RWPE1 (cell line): Measurements from ENCODE around the gene NTM.

ENCODE experiments used
- CTCF ChIA-PET: fragments of 350-600 bp; sonication (Branson Sonifier 250); formaldehyde crosslinking; extraction: SDS; loops from one replicate; lab custom pipeline; 2021; lab: Yijun Ruan, JAX
- POLR2A ChIA-PET: fragments of 400-600 bp; formaldehyde crosslinking; extraction: SDS; loops from one replicate; lab custom pipeline; 2020; ENCODE audit warnings: antibody characterized with exemption; ENCODE audit not compliant: low non-redundant PET; lab: Yijun Ruan, JAX
- DNase-seq: peaks from one replicate; pipeline ENCODE4 v3.0.0; 2012; ENCODE audit warnings: low spot score
- H3K27ac ChIP-seq: fragments of 450-650 bp; 2 replicates; pipeline ENCODE4 v1.5.1; 2017
- TF ChIP-seq, protein P1 (sequence below): fragments of 450-650 bp; conservative IDR thresholded peaks from 2 replicates; pipeline ENCODE4 v1.5.1; 2017; ENCODE audit warnings: low read depth, mild to moderate bottlenecking

The NTM gene

DNA sequence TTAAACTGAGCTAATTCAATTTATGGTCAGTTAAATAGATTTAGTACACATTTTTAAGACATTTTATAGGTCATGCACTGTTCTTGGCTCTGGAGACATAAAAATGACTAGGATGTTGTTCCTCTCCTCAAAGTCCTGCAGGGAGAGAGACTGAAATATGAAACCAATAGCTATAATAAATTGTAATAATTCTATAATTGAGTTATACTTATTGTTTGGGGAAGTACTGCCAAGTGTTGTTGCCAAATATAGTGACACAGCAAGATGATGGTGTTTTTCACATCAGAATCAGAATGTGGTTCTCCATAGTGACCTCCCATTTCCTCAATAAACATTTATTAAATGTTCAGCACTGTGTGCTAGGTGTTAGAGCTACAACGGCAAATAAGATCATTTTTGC, 470.6 kb downstream of the NTM start:
- no peak for DNase-seq
- TF ChIP-seq, protein P1, sequence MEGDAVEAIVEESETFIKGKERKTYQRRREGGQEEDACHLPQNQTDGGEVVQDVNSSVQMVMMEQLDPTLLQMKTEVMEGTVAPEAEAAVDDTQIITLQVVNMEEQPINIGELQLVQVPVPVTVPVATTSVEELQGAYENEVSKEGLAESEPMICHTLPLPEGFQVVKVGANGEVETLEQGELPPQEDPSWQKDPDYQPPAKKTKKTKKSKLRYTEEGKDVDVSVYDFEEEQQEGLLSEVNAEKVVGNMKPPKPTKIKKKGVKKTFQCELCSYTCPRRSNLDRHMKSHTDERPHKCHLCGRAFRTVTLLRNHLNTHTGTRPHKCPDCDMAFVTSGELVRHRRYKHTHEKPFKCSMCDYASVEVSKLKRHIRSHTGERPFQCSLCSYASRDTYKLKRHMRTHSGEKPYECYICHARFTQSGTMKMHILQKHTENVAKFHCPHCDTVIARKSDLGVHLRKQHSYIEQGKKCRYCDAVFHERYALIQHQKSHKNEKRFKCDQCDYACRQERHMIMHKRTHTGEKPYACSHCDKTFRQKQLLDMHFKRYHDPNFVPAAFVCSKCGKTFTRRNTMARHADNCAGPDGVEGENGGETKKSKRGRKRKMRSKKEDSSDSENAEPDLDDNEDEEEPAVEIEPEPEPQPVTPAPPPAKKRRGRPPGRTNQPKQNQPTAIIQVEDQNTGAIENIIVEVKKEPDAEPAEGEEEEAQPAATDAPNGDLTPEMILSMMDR = no peak
- CTCF ChIA-PET = interaction anchor here (0.7 kb wide), 1 partner anchor 90 kb away, joined by 3 read pairs; no protein-coding TSS in a partner anchor
- H3K27ac ChIP-seq = no peak overlapping the region
- POLR2A ChIA-PET = no interaction called here

DNA sequence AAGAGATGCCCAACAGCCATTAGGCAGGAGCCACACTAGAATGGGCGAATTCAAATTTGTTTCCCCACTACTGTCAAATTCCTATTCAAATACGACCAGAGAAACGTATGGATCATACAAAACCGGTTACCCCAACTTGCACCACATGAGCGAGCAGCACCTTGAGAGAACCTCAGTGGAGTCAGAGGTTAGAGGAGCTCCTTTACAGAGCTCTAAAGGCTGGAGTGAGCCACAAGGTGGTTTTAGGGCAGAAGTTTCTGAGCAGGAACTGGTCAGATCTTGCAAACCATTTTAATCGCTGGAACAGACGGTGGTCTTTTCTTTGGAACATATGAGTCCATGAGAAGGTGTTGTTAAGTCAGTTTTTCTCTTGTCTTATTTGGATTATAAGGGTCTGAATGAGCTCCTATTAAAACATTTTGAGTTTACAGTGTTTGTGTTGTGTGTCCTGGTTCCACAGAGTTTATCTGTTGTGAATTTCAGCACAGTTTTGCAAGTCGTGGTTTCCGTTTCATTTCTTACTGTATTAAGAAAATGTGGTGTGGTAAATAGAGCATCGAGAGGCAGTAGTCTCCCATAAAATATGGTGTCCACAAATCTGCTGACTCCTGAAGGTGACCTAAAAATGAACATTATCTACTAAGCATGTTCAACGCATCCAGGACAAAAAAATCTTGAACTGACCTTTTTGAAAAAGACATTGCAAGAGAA, 471.7 kb downstream of the NTM start:
- TF ChIP-seq, protein P1 = no peak
- H3K27ac ChIP-seq = no peak overlapping the region
- ChIA-PET CTCF (interaction anchor here (0.6 kb wide), 1 partner anchor 35 kb away, joined by 4 read pairs; no protein-coding TSS in a partner anchor), POLR2A (no interaction called here)
- DNase-seq = no peak

DNA sequence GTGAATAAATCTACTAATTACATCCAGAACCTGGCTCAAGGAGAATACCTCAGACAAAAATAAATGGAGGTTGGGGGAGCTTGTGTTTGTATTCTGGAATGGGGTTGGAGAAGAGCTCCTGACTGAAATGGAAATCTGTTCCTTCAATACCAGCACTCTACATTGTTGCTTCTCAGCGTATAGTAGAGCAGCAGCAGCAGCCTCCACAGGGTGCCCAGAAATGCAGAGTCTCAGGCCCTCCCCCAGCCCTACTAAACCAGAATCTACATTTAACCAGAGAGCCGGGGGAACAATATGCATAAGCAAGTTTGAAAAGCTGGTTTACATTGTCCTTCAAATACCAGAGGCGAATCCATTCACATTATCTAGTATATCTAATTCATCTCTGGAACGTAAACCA, 474.8 kb downstream of the NTM start:
- TF ChIP-seq, protein P1 = no peak
- no peak overlapping the region for H3K27ac ChIP-seq
- ChIA-PET CTCF (no interaction called here), POLR2A (no interaction called here)
- no peak for DNase-seq

DNA sequence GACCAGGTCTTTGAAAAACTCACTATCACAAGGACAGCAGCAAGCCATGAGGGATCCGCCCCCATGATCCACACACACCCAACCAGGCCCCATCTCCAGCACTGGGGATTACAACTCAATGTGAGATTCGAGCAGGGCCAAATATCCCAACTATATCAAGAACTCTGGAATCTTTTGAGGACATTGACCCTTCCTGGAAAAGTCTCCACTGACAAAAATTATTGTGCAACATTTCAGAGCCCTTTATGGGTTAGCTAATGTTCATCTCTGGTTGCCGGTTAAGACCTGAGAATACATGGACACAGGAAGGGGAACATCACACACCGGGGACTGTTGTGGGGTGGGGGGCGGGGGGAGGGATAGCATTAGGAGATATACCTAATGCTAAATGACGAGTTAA, 479.1 kb downstream of the NTM start:
- no peak for DNase-seq
- no peak overlapping the region for H3K27ac ChIP-seq
- TF ChIP-seq, protein P1 = no peak
- CTCF ChIA-PET = no interaction called here
- POLR2A ChIA-PET = no interaction called here

DNA sequence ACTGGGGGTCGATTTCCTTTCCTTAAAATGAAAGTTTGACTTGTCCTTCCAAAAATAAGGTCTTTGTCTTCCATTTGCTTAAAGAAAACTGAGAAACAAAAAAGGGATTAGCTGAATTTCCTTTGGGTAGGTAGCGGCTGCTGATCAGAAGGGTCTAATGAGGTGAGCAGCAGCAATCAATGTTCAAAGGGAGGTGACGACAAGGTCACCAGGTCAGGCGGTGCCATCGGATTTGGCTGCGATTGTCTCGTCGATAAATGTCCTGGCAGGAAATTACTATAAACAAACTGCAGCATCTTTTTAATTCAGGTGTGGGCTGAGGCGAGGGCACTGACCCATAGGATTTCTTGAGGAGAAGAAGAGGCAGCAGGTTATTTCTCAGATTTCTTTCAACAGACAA, 480.1 kb downstream of the NTM start:
- ChIA-PET CTCF (no interaction called here), POLR2A (no interaction called here)
- no peak for DNase-seq
- H3K27ac ChIP-seq = no peak overlapping the region
- TF ChIP-seq, protein P1 = no peak

DNA sequence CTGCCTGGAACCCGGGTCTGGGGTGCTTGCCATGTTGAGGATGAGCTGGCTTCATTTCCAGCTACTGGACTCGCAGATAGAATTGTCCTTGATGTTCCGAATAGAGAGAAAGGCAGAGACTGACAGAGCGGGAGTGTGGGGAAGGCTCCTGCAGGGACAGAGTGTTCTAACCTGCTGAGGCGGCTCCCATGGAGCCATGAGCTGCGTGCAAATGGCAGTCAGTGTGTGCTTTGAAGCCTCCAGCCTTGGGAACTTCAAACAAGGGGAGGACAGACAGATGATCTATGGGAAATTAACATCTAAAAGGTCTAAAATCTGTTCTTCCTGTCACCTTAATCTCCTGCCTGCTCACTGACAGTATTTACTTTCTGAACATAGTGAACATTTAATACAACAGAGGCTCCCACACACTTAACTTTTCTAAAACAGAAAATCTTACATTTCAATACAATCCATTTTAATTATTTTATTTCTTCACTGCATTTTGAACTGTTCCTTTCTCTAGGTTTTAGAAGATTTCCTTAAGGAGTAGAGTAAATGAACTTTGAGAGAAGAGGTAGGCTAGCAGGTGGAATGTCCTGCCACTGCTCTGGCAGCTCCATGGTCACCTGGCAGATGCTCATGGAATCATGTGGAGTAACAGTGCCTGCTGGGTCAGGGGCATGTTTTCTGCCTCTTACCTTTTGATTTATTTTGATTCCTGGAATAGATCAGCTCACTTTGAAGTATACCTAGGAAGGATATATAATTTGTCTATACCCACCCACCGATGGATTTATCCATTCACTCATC, 481.7 kb downstream of the NTM start:
- no peak overlapping the region for H3K27ac ChIP-seq
- TF ChIP-seq, protein P1 = no peak
- CTCF ChIA-PET = no interaction called here
- no peak for DNase-seq
- POLR2A ChIA-PET = no interaction called here
